ENCODE results near the gene NUP210.
A peak's percentile ranks its signal among the peaks of the same experiment; 100 is the strongest.

NUP210 gene

DNA sequence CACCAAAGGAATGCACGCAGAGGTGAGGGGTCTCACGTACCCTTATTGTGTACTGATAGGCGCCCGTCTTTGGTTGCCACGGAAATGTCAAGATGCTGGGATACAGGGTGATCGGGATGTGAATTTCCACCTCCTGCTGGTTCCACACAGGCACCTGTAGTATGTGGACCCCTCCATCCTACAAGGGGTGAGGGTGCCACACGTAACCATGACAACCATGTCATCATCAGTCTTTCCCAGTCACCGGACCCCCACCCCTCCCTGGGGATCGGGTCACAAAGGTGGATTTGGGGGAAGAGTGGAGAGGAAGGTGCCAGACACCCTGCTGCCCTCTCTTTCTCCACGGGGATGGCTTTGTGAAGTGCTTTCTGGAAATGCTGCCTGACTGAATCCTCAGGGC, 44.7 kb downstream of the NUP210 start:
- no peak for FAIRE-seq
- no peak for DNase-seq (ENCODE audit: low spot score)

DNA sequence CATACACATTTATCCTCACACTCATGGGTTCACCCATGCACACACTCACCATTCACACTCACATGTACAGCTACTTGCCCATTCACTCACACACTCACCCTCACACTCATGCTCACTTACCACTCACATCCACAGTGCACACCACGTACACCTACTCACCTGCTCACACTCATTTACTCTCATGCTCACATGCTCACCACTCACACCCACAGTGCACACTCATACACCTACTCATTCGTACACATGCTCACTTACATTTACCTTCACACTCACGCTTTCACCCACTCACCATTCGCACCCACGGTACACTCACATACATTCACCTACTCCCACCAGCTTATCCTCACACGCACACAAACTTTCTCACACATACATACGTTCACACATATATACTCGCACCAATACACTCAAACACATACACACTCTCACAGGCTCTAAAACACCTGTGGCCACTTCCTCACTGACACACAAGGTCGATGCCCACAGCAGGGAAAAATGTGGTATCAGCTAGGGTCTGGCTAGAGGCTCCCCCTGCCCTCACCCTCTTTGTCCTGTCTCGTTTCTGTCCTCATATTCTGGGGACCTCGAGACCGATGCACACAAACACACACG, 46.0 kb downstream of the NUP210 start:
- DNase-seq (ENCODE audit: low spot score) (no peak), FAIRE-seq (no peak)

DNA sequence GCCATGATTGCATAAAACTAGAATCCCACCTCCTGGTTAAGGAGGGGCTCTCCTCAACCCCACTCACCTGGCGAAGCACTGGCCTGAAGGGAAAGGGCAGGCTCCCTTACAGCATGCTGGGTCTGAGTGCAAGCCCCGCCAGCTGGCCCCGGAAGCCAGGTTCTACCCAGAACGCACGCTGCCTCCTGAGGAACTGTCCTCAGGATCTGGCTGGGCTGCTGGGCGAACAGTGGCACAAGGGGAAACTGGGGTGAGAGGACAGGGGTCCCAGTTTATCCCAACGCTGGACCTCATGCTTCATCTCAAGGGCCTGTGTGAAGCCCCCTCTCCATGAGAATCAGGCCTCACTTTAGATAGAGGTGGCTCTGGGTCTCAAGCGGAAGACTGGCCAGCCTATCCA, 47.5 kb downstream of the NUP210 start:
- FAIRE-seq (no peak), DNase-seq (ENCODE audit: low spot score) (no peak)

DNA sequence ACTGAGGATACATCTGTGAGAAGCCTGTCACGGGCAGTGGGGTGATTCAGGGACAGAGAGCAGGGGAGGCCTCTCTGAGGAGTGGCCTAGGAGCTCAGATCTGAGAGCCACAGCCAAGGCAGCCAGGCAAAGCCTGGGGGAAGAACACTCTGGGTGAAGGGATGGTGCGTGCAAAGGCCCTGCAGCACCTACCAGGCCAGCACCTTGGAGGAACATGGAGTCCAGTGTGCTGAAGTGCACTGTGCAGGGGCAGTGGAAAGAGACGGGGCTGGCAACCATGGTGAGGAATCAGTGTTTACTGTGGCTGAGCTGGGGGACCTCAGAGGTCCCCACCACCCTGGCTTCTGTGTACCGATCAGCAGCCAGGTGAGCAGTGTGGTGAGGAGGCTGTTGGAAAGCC, 48.0 kb downstream of the NUP210 start:
- FAIRE-seq, result no peak
- no peak for DNase-seq (ENCODE audit: low spot score)

DNA sequence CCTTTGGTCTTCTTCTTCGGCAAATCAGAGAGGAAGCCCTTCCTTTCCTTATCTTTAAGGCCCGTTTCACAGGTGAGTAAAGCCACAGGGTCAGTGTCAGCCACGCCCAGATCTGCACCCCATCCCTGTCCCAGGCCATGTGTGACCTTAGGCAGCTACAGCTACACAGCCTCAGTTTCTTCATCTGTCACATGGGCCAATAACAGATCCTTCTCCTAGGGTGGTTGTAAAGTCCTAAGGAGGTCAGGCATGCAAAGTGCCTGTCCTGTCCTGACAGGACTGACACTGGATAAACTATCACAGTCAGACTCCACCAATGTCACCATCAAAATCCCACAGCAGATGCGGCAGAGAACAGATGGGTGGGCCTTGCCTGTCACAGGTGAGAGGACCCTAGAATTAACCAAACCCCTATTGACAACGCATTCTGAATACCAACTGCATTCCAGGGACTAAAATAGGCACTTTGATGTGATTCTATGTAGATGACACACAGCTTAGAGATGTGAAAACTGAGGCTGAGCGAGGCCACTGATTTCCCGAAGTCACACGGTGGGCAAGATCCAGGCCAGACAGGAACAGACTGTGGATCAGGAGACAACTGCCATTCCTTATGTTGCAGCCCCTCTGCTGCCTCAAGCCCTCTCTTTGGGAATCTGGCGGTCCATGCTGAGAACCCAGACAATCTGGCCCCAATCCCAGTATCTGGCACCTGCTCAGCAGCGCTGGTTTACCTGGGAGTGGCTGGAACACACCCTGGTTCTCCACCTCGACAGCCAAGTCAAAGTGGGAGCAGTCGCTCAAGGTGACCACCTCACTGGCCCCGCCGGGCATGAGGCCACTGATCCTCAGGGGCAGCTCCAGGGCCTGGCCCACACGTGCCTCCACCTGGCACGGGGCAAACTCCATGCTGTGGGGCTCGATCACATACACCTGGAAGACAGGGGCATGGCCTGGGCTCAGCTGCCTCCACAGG, 48.7 kb downstream of the NUP210 start:
- DNase-seq (ENCODE audit: low spot score) (no peak), FAIRE-seq (no peak)

DNA sequence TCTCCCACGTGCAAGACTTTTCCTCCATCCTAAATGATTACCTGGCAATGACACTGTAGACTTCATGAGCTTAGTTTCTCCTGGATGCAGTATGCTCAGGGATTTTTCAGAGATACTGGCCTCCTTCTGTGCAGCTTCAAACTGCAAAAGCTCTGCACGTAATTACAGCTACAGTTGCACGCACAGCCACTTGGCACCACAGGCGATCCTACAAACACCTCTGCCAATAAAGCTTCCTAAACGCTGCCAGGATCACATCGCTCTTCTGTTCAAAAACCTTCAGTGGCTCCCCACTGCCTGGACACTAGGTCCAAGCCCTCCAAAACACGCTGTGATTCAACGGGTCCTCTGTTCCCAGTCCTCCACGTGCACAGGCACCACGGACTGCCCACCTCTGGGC, 49.5 kb downstream of the NUP210 start:
- DNase-seq (ENCODE audit: low spot score), result no peak
- FAIRE-seq, result no peak

DNA sequence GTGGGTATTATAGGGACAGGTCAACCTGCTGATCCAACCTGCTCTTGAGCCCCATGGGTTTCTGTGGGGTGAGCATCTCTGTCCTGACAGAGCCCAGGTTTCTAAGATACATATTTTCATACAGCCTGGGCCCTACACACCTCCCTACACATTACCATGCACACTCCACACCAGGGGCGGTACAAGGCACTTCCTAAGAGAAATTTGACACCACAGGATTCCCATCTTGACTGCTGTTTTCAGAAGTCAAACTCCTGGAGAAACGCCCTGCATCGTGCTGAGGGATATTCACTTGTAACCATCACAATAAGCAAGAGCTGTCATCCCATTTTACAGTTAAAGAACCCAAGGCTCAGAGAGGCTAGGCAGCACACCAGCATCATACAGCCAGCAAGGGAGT, 50.1 kb downstream of the NUP210 start:
- no peak for DNase-seq (ENCODE audit: low spot score)
- FAIRE-seq, result no peak

DNA sequence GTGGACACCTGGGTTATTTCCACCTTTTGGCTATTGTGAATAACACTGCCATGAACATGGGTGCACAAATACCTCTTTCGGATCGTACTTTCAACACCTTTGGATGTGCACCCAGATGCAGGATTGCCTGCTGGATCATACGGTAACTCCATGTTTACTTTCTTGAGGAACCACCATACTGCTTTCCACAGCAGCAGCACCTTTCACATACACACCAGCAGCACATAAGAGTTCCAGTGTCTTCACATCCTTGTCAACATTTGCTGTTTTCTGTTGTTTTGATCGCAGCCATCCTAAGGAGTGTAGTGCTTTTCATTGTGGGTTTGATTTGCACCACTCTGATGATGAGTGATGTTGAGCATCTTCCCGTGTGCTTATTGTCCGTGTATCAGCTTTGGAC, 51.3 kb downstream of the NUP210 start:
- FAIRE-seq, result no peak
- DNase-seq (ENCODE audit: low spot score), result no peak

DNA sequence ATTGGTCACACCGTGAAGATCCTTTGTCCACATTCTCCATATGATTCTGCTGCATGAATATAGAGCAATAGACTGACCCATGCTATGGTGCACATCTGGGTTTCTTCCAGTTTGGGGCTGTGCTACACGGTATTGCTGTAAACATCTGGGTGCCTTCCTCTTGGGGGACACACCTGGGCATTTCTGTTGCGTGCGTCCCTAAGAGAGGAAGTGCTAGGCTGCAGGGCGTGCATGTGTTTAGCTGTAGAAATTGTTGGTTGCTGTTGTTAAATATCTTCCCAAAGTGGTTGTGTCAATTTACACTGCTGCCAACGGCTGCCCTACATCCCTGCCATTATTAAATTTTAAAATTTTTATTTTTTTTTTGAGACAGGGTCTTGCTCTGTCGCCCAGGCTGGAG, 52.4 kb downstream of the NUP210 start:
- DNase-seq (ENCODE audit: low spot score) (no peak), FAIRE-seq (no peak)

DNA sequence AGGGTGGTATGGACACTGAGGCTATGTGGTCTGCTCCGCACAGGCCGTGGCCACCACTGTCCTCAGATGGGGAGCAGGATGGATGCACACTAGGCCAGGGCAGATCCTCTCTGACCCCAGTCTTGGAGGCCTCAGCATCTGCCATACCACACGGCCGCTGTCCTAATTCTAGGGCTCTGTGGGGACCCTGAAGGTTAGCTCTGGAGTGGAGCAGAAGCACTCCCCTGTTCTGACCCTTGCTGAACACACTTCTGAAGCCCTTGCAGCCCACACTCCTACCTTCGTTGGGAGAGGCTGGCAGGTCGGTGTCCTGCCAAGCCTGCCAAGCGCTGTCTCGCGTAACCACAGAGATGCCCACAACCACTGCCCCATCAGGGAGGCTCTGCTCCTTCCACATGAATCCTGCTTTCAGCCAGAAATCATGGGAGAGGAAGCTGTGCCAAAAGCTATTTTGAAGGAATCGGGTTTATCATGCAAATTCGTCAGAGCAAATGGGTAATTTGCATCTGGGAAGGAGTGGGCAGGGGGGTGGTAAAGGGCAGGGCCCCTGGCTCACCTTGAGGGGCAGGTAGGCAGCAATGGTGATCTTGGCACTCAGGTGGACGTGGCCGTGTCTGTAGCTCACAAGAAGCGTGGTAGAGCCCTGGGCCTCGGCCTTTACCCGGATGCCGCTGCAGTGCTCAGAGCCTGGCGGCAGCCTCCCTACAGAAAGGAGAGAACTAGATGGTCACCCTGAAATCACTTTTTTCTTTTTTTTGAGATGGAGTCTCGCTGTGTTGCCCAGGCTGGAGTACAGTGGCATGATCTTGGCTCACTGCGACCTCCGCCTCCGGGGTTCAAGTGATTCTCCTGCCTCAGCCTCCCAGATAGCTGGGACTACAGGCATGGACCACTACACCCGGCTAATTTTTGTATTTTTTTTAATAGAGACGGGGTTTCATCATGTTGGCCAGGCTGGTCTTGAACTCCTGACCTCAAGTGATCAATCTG, 54.4 kb downstream of the NUP210 start:
- FAIRE-seq (no peak), DNase-seq (ENCODE audit: low spot score) (no peak)

DNA sequence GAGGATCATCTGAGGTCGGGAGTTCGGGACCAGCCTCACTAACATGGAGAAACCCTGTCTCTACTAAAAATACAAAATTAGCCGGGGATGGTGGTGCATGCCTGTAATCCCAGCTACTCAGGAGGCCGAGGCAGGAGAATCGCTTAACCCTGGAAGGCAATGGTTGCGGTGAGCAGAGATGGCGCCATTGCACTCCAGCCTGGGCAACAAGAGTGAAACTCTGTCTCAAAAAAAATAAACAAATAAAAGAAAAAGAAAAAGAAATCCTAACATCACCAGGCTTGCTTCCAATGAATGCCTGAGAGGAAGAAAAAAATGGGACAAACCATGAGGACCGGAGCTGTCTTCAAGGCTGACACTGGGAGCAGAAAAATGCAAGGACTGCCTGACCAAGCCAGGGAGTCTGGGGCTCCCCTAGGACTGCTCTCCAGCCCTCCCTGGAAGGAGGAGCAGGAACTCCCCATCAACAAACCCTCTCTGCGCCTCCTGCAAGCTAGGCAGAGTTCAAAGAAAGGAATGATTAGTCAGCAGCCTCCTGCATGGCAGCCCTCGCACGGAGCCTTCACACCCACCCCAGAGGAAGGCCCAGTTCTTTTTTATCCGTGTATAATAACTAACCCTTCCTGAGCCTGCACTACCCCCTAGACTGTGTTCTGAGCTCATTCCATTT, 55.4 kb downstream of the NUP210 start:
- FAIRE-seq, result no peak
- no peak for DNase-seq (ENCODE audit: low spot score)

DNA sequence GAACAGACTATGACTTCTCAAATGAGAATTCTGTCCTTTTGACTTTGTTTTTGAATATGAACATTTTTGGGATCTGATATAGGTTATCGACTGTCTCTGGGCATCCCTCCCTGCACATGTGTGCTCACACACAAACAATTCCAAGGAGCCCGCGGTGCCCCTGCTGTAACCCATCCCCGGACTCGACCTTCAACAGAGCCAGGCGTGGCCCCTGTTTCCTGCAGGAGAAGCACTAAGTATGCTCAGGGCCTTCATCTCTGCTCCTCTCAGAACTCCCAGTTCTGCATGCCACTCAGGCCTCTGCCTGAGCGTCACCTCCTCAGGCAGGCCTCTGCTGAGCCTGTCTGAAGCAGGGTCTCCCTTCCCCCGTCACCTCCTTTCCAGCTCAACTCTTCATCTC, 57.6 kb downstream of the NUP210 start:
- FAIRE-seq, result no peak

DNA sequence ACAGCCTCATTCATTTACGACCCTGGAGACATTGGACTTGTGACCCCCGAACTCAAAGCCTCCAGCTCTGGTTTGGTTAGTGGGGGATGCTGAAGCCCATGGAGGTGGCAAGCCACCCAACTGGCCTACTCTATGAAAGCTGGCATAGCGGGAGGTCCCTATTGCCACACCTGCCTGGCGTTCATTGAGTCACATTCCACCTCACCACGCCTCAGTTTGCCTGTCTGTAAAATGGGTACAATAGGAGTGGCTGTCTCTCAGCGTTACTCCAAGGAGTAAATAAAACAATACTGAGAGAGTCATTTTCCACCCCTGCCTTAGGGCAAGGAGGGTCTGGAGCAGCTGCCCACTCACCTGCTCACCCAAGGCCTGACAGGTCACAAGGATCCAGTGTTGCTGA, 60.2 kb downstream of the NUP210 start:
- DNase-seq (ENCODE audit: low spot score) (no peak), FAIRE-seq (no peak)

More for the DNA sequence above, 57.6 kb downstream of the NUP210 start:
- no peak for DNase-seq (ENCODE audit: low spot score)

DNA sequence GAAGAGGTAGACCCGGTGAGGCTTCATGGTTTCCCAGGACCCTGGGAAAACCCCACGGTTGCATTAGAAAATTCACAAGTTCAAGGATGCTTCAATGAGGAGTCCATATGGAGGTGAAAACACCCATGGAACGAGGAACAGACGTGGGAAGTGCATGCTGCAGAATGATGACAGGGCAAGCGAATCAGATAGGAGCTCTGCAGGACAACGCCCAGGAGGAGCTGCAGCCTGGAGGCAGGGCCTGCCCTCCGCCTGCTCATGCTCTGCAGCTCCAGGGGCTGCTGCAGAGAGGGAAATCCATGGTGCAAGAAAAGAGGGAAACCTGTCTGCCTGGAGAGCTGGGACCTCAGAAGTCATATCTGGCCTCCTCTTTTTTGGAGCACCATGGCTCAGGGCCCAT, 61.5 kb downstream of the NUP210 start:
- DNase-seq (ENCODE audit: low spot score) (no peak), FAIRE-seq (no peak)

DNA sequence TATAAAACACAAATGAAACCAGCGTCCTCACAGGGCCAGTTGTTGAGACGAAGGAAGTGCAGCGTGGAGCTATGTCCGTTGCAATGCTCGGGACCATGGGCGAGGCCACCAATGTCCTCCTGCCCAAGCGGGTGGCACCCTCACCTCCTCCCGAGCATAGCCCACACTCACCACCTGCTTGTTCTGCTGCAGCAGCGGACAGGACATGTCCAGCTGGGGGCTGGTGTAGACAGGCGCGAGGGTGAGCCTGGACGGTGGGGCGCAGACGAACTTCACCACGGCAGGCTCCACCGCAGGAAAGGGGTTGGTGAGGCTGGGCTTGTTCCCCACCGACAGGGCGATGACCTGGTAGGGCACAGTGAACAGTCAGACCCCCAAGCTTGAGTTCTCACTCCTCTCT, 62.1 kb downstream of the NUP210 start:
- FAIRE-seq (no peak), DNase-seq (ENCODE audit: low spot score) (no peak)

DNA sequence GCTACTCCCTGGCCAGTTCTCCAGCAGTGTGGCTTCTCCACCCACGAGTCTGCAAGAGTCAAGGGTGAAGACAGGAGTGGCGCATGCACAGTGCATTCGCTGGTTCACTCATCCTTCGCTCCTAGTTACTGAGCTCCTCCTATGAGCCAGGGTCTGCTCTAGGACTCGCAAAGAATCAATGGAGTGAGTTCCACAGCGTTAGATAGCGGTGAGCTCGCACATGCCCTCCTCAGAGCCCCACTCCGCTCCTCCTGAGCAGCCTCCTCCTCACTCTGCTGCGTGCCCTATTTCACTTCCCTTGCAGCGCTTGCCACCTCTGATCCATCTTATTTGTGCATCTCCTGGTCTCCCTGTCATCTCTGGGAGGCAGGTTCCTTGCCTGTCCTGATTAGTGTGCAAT, 63.0 kb downstream of the NUP210 start:
- no peak for DNase-seq (ENCODE audit: low spot score)
- no peak for FAIRE-seq

DNA sequence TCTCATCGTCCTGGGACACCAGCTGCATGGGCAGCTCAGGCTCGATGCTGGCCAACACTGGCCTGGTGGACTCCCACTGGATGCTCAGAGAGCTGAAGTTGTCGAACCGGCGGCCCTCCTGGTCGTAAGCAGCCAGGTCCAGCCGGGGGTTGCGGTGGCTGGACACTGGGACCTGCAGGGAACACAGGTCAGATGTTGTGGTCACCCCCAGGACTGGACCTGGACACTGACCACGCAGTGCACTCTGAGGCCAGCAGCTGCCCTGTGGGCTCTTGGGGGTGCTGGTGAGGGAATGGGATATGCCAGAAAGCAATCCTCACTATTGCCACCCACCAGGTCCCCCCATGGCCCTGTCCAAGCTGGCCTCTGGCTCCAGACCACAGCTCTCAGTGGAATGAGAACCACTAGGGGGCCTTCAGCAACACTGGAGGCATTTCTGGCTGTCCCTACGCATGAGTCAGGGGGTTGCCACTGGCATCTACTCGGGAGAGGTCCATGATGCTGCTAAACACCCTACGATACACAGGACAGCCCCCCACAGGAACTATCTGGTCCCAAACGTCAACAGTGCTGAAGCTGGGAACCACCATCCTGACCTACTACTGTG, 66.1 kb downstream of the NUP210 start:
- FAIRE-seq (no peak), DNase-seq (ENCODE audit: low spot score) (no peak)

DNA sequence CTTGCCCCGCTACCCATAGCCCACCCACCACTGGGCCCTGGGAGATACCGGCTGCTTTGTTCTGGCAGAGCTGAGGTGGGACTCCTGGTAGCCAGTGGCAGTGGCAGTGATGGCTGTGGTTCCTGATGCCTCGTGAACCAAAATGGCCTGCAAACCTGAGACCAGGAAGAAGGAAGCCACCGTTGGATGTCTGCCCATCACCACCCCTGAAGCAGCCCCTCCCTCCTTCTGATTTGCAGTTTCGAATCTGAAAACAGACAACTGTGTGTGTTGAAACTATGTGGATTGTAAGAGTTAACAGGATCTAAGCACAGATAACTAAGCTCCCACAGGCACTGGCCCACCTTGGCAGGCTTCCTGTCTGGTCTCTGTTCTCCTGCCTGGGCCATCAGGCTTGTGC, 66.6 kb downstream of the NUP210 start:
- FAIRE-seq (no peak), DNase-seq (ENCODE audit: low spot score) (no peak)

DNA sequence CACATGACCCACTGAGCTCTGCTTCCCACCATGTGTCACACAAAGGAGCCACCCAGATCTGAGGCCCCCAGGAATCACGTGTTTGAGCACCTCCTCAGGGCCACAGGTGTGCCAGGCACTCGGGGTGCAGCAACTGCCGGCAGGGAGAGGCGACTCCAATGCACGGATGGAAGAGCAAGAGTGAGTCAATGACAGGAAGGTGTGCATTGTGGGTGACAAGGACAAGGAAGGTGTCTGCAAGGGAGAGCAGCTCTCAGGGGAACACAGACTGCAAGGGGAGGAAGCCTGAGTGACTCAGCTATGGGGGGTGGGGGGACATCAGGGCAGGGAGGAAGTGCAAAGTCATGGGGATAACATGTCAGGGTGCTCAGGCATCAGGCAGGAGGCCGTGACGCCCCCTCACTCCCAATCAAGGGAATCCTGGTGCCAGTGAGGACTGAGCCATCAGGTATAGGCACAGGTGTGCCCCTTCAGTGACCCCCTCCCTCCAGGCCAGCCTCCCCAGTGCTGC, 67.4 kb downstream of the NUP210 start:
- FAIRE-seq (no peak), DNase-seq (ENCODE audit: low spot score) (peak; percentile 45)

DNA sequence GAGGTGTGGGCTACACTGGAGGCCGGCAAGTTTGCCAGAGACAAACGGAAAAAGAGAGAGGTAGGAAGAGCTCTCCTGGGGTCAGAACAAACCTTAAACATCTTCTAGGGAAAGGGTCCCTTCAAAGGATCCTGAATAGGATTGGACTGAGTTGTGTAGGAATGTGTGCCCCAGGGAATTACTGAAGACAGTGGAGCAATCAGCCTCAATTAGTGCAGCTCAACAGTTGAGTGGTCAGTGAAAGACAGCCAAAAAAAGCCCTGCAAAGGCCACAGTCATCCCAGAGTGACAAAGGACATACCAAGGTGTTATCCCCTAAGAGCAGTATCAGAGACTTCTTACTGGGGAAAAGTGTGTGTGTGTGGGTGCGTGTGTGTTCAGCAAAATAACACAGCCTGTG, 70.3 kb downstream of the NUP210 start:
- FAIRE-seq (no peak), DNase-seq (ENCODE audit: low spot score) (no peak)

All from RCC 7860 (cell line).